Measurements from ENCODE around the gene EFCAB12.

EFCAB12 gene

GRCh38 chr3:129440618-129441190, 12.3 kb upstream of the EFCAB12 start:
- TF ChIP-seq EZH2 (IDR thresholded peaks at IDR 0.05; ENCODE audit: borderline replicate concordance, low read length): no peak
- TF ChIP-seq CTCF (IDR thresholded peaks at IDR 0.05; ENCODE audit: low read length): no peak
- Histone ChIP-seq H3K27me3 (ENCODE audit: insufficient read depth, low read length) (no peaks in the 10 kb centered on the region), H3K4me3 (ENCODE audit: low read depth, low read length, poor library complexity, severe bottlenecking) (peak overlapping the region; percentile 81), H3K4me1 (ENCODE audit: insufficient read depth, low read length, severe bottlenecking) (peaks cover 53% of the 10 kb centered on the region), H3K27ac (ENCODE audit: low read depth, low read length, poor library complexity, severe bottlenecking) (peak overlapping the region; percentile 77), H3K9me3 (ENCODE audit: low read length) (no peaks in the 10 kb centered on the region), H3K9me2 (ENCODE audit: low read depth, low read length) (no peaks in the 10 kb centered on the region), H3K4me2 (ENCODE audit: low read length) (peak overlapping the region; percentile 86), H2AFZ (ENCODE audit: low read length) (no peak overlapping the region), H3K36me3 (ENCODE audit: insufficient read depth, low read length) (peaks cover 28% of the 10 kb centered on the region; the same call in 1 of the 2 replicates), H4K20me1 (ENCODE audit: insufficient read depth, low read length) (no peaks in the 10 kb centered on the region), H3F3A (ENCODE audit: insufficient read depth, low read length) (no peaks in the 10 kb centered on the region), H3K9ac (ENCODE audit: low read length) (peak overlapping the region; percentile 75), H3K79me2 (ENCODE audit: insufficient read depth, low read length) (peaks cover 23% of the 10 kb centered on the region)

- Histone ChIP-seq H3K4me2 (ENCODE audit: low read length) (peak within 1 kb of the TSS; percentile 86), H2AFZ (ENCODE audit: low read length) (peak within 1 kb of the TSS; percentile 2), H3K36me3 (ENCODE audit: insufficient read depth, low read length) (peaks cover 35% of the 10 kb centered on the region; the same call in 1 of the 2 replicates), H3K27ac (ENCODE audit: low read depth, low read length, poor library complexity, severe bottlenecking) (peak within 1 kb of the TSS; percentile 77), H3F3A (ENCODE audit: insufficient read depth, low read length) (no peaks in the 10 kb centered on the region), H3K4me3 (ENCODE audit: low read depth, low read length, poor library complexity, severe bottlenecking) (peak within 1 kb of the TSS; percentile 81), H3K27me3 (ENCODE audit: insufficient read depth, low read length) (no peaks in the 10 kb centered on the region), H4K20me1 (ENCODE audit: insufficient read depth, low read length) (no peaks in the 10 kb centered on the region), H3K9ac (ENCODE audit: low read length) (peak within 1 kb of the TSS; percentile 86), H3K4me1 (ENCODE audit: insufficient read depth, low read length, severe bottlenecking) (peaks cover 60% of the 10 kb centered on the region), H3K79me2 (ENCODE audit: insufficient read depth, low read length) (peaks cover 30% of the 10 kb centered on the region), H3K9me3 (ENCODE audit: low read length) (no peaks in the 10 kb centered on the region), H3K9me2 (ENCODE audit: low read depth, low read length) (no peaks in the 10 kb centered on the region)
- TF ChIP-seq CTCF (IDR thresholded peaks at IDR 0.05; ENCODE audit: low read length) (no peak; the same call in 1 of the 2 replicates), EZH2 (IDR thresholded peaks at IDR 0.05; ENCODE audit: borderline replicate concordance, low read length) (no peak)
Measured at GRCh38 chr3:129439817-129440617, 11.6 kb upstream of the EFCAB12 start, which contains the start of the genes IFT122 and MBD4. IFT122 (plus strand) TSS chr3:129440224; CDS start chr3:129440331, 107 bp downstream. MBD4 (minus strand) TSS chr3:129439948; CDS start chr3:129439833, 115 bp downstream.

- peak overlapping the region; percentile 2 for H2AFZ ChIP-seq (ENCODE audit: low read length)
- H3K9me3 ChIP-seq (ENCODE audit: low read length): no peaks in the 10 kb centered on the region
- TF ChIP-seq EZH2 (IDR thresholded peaks at IDR 0.05; ENCODE audit: borderline replicate concordance, low read length) (no peak), CTCF (IDR thresholded peaks at IDR 0.05; ENCODE audit: low read length) (no peak)
- peaks cover 35% of the 10 kb centered on the region for H3K79me2 ChIP-seq (ENCODE audit: insufficient read depth, low read length)
- H3K4me3 ChIP-seq (ENCODE audit: low read depth, low read length, poor library complexity, severe bottlenecking): peak overlapping the region; percentile 81
- peak overlapping the region; percentile 76 for H3K27ac ChIP-seq (ENCODE audit: low read depth, low read length, poor library complexity, severe bottlenecking)
- no peaks in the 10 kb centered on the region for H3K9me2 ChIP-seq (ENCODE audit: low read depth, low read length)
- peak overlapping the region; percentile 70 for H3K4me2 ChIP-seq (ENCODE audit: low read length)
- no peaks in the 10 kb centered on the region for H3K27me3 ChIP-seq (ENCODE audit: insufficient read depth, low read length)
- no peaks in the 10 kb centered on the region for H4K20me1 ChIP-seq (ENCODE audit: insufficient read depth, low read length)
- no peaks in the 10 kb centered on the region for H3F3A ChIP-seq (ENCODE audit: insufficient read depth, low read length)
- H3K9ac ChIP-seq (ENCODE audit: low read length): peak overlapping the region; percentile 86
- H3K36me3 ChIP-seq (ENCODE audit: insufficient read depth, low read length): peaks cover 42% of the 10 kb centered on the region; the same call in 1 of the 2 replicates
- H3K4me1 ChIP-seq (ENCODE audit: insufficient read depth, low read length, severe bottlenecking): peaks cover 67% of the 10 kb centered on the region
Measured at GRCh38 chr3:129439226-129439816, 10.9 kb upstream of the EFCAB12 start.
